Hypothalamus (tissue), 51 donors: ENCODE data around the gene KATNB1.

Experiments
- DNase-seq, 51 donors: peaks; one replicate each; lab custom pipeline; 2025; lab: John Stamatoyannopoulos, UW

KATNB1 gene

GRCh38 chr16:57754354-57755060 lies 18.9 kb downstream of the KATNB1 start:
- DNase-seq: no peak

DNA sequence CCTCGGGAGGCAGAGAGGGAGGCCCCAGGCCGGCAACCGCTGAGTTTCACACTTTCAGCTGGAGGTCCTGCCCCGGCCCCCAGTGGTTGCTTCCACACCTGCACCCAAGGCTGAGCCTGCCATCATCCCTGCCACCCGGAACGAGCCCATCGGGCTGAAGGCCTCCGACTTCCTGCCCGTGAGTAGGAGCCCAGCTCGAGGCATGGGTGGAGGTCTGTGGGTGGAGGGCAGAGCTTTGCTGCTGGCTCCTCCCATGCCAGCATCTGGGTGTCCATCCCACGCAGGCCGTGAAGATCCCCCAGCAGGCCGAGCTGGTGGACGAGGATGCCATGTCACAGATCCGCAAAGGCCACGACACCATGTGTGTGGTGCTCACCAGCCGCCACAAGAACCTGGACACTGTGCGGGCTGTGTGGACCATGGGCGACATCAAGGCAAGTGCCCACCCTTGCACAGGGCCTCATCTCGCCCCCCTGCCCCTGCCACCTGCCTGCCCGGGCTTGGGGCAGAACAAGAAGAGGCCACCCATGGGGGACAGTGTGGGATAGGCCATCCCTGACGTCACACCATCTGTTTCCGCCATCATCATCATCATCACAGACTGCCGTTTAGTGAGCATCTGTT lies 19.6 kb downstream of the KATNB1 start:
- no peak for DNase-seq

DNA sequence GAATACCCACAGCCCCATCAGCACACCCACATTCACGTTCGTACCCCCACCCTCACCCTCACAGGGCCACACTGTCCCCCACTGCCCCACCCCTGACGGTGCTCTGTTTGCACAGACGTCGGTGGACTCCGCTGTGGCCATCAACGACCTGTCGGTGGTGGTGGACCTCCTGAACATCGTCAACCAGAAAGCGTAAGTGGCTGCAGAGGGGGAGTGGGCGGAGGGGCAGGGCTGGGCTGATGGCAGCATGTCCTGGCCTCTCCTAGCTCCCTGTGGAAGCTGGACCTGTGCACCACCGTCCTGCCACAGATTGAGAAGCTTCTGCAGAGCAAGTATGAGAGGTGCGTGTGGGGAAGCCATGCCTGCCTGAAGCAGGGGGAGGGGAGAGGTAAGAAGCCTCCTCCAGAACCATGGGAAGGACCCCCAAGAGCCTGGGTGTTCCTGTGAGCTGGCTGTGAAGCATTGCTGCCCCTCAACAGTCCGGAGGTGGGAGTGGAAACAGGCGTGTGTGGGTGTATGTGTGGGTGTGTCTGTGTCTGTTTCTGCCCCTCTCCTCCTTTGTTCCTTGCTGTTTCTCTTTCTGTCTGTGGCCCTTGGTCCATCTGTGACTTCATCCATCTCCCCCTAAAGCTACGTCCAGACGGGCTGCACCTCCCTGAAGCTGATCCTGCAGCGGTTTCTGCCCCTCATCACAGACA lies 20.3 kb downstream of the KATNB1 start:
- no peak for DNase-seq

DNA sequence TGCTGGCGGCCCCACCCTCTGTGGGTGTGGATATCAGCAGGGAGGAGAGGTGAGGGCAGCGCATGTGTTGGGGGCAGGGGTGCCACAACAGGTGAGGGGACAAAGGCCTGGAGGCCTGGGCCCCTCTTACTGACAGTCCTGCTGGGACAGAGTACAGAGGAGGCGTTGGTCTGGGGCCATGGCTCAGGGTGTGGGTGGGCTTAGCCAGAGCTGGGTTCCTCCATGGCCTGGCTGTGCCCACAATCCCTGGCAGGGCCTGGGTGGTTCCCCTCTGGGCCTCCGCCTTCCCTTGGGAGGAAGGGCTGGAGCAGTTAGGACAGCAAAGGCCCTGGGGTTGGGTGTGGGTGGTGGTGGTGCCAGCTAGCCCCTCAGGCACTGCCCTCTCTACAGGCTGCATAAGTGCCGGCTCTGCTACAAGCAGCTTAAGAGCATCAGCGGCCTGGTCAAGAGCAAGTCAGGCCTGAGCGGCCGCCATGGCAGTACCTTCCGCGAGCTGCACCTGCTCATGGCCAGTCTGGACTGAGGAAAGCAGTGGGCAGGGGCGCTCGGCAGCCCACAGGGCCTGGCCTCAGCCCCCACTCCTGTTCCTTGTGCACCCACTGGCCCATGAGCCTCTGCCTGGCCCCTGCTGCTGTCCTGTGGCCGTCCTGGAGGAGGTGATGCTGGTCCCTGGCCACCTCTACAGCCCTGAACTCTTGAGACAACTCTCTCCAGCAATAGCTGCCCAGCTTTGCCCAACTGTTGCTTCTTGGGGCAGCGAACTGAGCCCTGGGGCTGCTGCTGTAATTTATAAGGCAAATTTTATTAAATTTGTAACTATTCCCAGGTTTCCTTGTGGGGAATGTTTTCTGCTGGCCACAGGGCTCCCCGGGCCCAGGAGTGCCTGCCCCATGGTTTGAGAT lies 21.1 kb downstream of the KATNB1 start:
- no peak for DNase-seq

DNA sequence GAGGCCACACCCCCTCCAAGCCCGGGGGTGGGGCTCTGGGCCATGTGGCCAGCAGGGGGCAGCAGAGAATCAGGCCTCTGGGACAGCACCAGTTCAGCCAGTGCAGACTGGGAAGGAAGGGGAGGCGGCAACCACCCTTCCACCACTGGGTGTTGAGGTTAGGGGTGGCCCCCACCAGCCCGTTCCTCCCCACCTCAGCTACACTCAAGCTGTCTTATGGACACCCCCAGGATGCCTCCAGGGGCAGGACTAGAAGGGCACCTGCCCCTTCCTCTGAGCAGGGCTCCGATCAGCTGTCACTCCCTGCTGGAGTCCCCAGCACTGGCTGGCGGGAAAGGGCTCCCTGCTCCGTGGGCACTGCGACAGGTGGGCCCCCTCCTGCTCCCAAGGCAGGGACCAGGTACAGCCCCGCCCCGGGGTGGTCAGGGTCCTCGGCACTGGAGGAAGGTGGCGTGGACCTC lies 21.8 kb downstream of the KATNB1 start:
- peak; percentile 35 to 91 (median 72) for DNase-seq

DNA sequence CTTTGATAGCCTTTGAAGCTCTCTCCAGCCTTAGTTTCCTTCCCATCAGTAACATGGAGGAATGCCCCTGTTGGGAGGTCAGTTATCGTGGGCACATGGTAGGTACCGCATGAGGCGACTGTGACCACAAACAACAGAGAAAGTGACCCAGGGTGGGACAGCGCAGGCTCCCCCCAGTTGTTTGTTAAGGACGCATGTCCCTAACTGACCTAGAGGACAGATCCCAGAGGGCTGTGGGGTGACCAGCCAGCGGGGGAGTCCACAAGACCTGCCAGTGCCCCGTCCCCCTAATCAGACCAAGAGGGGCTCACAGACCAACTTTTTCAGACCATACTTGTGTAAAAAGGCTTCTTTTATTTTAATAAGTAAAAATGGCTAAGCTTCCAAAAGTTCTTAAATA lies 22.3 kb downstream of the KATNB1 start:
- DNase-seq: no peak

DNA sequence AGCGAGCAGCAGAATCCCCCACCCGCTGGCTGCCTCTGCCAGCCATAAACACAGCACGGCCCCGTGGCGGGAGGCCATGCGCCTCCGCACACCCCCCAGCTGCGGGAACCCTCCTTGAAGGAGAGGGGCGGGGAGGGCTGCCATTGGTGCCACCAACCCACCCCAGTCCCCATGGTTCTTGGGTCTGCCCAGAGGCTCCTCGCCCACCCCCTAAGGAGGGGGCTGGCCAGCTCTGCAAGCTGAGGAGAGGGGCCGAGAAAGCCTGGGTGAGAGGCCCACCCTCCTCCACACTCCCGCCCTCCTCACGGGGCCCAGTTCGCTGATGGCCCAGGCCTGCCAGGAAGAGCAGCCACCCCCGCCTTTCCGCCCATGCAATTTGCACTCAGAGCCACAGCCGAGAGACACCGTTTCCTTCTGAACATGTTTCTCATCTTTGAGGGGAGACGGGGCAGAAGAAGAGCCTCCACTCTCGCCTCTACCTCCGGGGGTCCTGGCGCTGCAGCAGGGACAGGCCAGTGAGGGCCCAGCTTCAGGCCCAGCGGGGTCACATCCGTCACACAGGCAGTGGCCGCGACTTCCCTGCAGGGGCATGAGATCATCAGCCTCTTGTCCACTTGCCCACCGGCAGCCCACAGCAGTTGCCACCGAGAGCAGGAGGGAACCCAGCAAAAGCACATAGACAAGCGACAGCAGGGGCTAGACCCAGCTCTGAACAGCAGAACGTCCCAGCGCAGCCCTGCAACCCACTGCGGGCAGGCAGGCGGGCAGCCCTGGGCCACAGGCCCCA lies 23.0 kb downstream of the KATNB1 start:
- DNase-seq: peak in 1 of 51 donors; percentile 23

DNA sequence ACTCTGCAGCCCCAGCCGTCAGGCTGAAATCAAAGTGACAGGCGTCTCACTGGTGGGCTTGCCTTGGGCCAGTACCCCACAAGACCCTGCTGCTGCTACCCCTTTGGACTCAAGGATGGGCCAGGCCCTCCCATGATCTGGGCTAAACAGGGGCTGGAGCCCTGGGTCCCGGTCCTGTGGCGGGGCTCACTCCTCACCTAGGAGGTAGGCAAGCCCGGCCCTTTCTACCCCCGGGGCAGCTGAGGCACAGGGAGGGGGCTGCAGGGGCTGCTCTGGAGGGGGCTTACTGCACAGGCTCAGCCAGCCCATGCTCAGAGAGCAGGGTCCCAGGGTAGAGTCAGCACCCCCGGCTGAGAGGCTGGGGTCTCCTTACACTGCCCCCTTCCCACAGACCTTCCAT lies 23.6 kb downstream of the KATNB1 start:
- no peak for DNase-seq

DNA sequence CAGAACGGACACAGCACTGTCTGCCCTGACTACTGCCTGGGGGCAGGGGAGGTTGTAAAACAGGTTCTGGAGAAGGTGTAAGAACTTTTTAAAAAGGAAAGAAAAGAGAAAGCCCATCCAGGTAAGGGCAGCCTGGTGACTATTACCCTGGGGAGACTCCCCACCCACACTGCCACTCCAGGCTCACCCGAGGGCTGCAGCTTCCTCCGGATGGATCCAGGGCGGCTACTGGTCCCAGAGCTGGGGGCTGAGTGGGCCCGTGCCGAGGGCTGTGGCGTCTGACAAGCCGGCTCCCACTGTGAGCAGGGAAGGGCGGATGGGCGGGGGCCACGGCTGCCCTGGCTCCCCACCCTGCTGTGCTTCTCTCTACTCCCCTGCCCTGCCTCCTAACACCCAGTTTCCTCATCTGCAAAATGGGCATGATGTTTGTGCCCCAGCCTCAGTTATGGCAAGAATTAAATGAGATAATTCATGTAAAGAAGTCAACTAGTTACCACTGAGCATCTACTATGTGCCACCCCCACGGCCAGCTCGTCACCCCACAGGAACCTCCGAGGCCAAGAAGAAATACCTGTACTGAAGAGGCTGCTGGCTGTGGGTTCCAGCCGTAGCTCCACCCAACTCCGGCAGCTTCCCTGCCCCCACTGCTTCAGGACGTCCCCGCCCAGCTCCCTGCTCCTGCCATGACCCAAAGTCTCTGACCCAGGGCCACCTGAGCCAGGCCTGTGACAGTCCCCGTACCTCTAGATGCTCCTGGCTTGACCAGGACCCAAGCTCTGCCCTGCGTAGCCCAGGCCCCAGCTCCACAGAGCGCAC lies 24.2 kb downstream of the KATNB1 start:
- DNase-seq: no peak

- DNase-seq: no peak
Observed at GRCh38 chr16:57760357-57761160, 25.0 kb downstream of the KATNB1 start.

GRCh38 chr16:57761301-57761700 lies 25.7 kb downstream of the KATNB1 start:
- DNase-seq: no peak

DNA sequence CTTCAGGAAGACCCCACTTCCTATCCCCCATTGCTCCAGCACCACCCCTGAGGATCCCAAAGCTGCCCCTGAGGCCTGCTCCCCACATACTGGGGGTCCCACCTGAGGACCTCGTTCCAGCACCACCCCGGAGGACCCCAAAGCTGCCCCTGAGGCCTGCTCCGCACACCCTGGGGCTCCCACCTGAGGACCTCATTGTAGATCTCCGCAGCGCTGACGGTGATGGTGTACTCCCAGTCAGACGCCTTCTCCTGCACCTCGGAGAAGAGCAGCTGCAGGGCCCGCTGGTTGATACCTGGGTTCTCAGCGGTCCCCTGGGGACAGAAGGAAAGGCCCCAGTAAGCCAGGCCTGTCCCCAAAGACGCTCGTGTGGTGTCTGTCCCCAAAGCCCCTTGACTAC lies 26.4 kb downstream of the KATNB1 start:
- no peak for DNase-seq

GRCh38 chr16:57762365-57763040 lies 26.9 kb downstream of the KATNB1 start:
- no peak for DNase-seq

- no peak for DNase-seq
Observed at GRCh38 chr16:57763285-57764005, 27.9 kb downstream of the KATNB1 start.

GRCh38 chr16:57764006-57764340 lies 28.4 kb downstream of the KATNB1 start:
- no peak for DNase-seq

DNA sequence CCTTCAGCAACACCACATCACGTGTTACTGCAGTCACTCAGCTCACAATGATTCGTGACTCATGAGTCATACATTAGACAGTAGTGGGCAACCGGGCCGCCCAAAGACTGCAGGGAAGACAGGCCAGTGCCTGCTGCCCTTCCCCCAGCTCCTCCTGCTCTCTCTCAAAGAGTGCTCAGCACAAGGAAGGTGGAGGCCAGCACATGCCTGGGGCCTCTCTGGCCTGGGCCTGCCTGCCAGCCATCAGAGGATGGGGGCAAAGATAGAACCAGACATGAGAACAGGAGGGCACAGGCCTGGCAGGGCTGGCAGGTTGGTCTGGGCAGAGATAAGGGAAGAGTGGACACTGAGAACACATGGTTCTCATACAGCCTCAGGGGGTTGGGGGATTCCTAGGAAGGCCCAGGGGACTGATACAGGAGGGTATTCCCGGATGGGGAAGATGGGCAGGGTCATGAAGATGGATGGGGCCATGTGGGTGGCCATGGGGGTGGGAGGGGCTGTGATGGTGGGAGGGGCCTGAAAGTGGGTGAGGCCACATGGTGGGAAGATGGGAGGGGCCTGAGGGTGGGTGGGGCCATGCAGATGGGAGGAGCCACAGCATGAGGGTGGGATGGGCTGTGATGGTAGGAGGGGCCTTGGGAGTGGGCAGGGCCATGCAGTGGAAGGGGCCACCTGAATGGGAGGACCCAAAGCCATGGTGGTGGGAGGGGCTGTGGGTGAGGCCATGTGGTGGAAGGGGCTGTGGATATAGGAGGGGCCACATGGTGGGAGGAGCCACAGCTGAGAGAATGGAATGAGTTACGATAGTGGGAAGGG lies 29.0 kb downstream of the KATNB1 start:
- peak in 6 of 51 donors; percentile 4 to 60 (median 26) for DNase-seq
